HG02763 (cell line): ENCODE data around the gene OR10G7.
A peak's percentile ranks its signal among the peaks of the same experiment; 100 is the strongest.

Experiments
- ATAC-seq: cut with Tn5 transposase; IDR thresholded peaks from one replicate; pipeline ENCODE4 v1.9.1; 2021; ENCODE audit warnings: mild to moderate bottlenecking, moderate library complexity; ENCODE audit not compliant: unreplicated experiment

Gene OR10G7

GRCh38 chr11:124041254-124041653, at the start of gene OR10G7:
Gene OR10G7, minus strand, starts transcription at chr11:124041325. Its CDS starts 2,324 bp downstream, at chr11:124039001.
- ATAC-seq, result no peak

GRCh38 chr11:124085997-124086846, 45.1 kb upstream of the OR10G7 start:
- ATAC-seq, result no peak

GRCh38 chr11:124085583-124085982, 44.5 kb upstream of the OR10G7 start:
- ATAC-seq, result no peak

GRCh38 chr11:124082371-124082770, 41.2 kb upstream of the OR10G7 start:
- no peak for ATAC-seq

- no peak for ATAC-seq
Observed at GRCh38 chr11:124081483-124081882, 40.4 kb upstream of the OR10G7 start.

GRCh38 chr11:124080327-124081001, 39.3 kb upstream of the OR10G7 start:
- no peak for ATAC-seq

- no peak for ATAC-seq
Observed at GRCh38 chr11:124079631-124080326, 38.7 kb upstream of the OR10G7 start.

GRCh38 chr11:124078591-124078990, 37.5 kb upstream of the OR10G7 start:
- ATAC-seq, result no peak

GRCh38 chr11:124077266-124077665, 36.1 kb upstream of the OR10G7 start:
- ATAC-seq, result no peak

GRCh38 chr11:124075841-124076651, 34.9 kb upstream of the OR10G7 start:
- no peak for ATAC-seq

GRCh38 chr11:124075492-124075840, 34.3 kb upstream of the OR10G7 start:
- no peak for ATAC-seq

GRCh38 chr11:124074554-124074953, 33.4 kb upstream of the OR10G7 start:
- ATAC-seq, result no peak

GRCh38 chr11:124072147-124072546, 31.0 kb upstream of the OR10G7 start:
- ATAC-seq, result no peak

GRCh38 chr11:124071623-124071948, 30.5 kb upstream of the OR10G7 start:
- no peak for ATAC-seq

- peak; percentile 82 for ATAC-seq
Observed at GRCh38 chr11:124070915-124071622, 29.9 kb upstream of the OR10G7 start.

- ATAC-seq, result peak; percentile 73
Observed at GRCh38 chr11:124069429-124070401, 28.6 kb upstream of the OR10G7 start.

GRCh38 chr11:124068601-124069110, 27.5 kb upstream of the OR10G7 start:
- ATAC-seq, result no peak

- no peak for ATAC-seq
Observed at GRCh38 chr11:124052966-124053365, 11.8 kb upstream of the OR10G7 start.

GRCh38 chr11:124050748-124051147, 9.6 kb upstream of the OR10G7 start:
- ATAC-seq, result no peak
